Suprapubic skin (tissue), 4 donors: ENCODE results near the gene NR1H2.

ENCODE experiments used
- EP300 ChIP-seq: sonication (generic); formaldehyde crosslinking; IDR thresholded peaks from one replicate; pipeline ENCODE4 v1.6.1; 2017; ENCODE audit warnings: antibody characterized with exemption
- POLR2A ChIP-seq, 2 donors: fragments of 450-650 bp; IDR thresholded peaks; one replicate each; pipeline ENCODE4 v1.6.1; 2017; ENCODE audit warnings: antibody characterized with exemption in 2 of 2, mild to moderate bottlenecking in 2 of 2, moderate library complexity in 2 of 2
- POLR2AphosphoS5 ChIP-seq, 3 donors: sonication (generic); formaldehyde crosslinking; IDR thresholded peaks; one replicate each; pipeline ENCODE4 v1.6.1; 2017; ENCODE audit warnings: antibody characterized with exemption in 3 of 3
- TF ChIP-seq, protein P1 (sequence below), 2 donors: fragments of 200-600 bp in 1 of 2; fragments of 450-650 bp in 1 of 2; sonication (generic) in 1 of 2; IDR thresholded peaks; one replicate each; pipeline ENCODE4 v1.5.1; 2016 to 2019; ENCODE audit warnings: antibody characterized with exemption in 2 of 2, mild to moderate bottlenecking in 1 of 2, moderate library complexity in 1 of 2

DNA sequence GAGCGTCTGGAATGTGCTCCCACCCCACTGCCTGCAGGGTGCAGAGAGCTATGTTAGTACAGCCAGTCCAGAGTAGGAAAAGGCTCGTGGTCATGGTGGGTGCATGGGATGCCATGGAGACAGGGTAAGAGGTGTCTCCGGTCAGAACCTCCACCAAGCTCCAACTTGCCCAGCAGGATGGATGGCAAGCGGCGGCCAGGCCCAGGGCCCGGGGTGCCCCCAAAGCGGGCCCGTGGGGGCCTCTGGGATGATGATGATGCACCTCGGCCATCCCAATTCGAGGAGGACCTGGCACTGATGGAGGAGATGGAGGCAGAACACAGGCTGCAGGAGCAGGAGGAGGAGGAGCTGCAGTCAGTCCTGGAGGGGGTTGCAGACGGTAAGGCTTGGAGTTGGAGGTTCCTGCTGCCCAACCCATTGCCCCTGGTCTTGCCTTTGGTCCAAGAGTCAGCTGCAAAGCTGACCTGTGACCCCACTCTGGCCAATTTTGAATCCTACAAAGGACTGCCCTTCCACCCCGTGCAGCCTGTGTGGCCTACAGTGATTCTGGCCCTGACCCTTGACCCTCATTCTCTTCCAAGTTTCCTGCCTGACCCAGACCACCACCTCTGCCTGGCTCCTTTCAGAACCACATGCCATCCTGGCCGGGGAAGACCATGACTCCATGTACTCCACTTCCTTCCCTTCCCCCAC is 22.6 kb downstream of the NR1H2 start:
- TF ChIP-seq, protein P1, sequence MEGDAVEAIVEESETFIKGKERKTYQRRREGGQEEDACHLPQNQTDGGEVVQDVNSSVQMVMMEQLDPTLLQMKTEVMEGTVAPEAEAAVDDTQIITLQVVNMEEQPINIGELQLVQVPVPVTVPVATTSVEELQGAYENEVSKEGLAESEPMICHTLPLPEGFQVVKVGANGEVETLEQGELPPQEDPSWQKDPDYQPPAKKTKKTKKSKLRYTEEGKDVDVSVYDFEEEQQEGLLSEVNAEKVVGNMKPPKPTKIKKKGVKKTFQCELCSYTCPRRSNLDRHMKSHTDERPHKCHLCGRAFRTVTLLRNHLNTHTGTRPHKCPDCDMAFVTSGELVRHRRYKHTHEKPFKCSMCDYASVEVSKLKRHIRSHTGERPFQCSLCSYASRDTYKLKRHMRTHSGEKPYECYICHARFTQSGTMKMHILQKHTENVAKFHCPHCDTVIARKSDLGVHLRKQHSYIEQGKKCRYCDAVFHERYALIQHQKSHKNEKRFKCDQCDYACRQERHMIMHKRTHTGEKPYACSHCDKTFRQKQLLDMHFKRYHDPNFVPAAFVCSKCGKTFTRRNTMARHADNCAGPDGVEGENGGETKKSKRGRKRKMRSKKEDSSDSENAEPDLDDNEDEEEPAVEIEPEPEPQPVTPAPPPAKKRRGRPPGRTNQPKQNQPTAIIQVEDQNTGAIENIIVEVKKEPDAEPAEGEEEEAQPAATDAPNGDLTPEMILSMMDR (IDR thresholded peaks at IDR 0.05): no peak
- TF ChIP-seq EP300: no peak
- TF ChIP-seq POLR2A (IDR thresholded peaks at IDR 0.05): no peak
- no peak for TF ChIP-seq POLR2AphosphoS5 (IDR thresholded peaks at IDR 0.05)
